ENCODE results near the gene VPS13D. TPM values are rescaled to one million over a fixed set of nuclear protein-coding genes. Genes with fewer than 3 reads are reported as not detected.

The VPS13D gene
- total and polyA plus RNA-seq, 10 of the 15 experiments (the other 5 are each of a cell fraction or from before 2014, with no cell fraction given), result 1.4 to 16.9 (median 8.5) TPM

- Histone ChIP-seq H3K27ac (ENCODE audit: control insufficient read depth, insufficient read depth) (no peak overlapping the region), H2AFZ (ENCODE audit: control insufficient read depth, low read depth, low read length) (no peak overlapping the region), H3K79me2 (ENCODE audit: control insufficient read depth, insufficient read depth, low read length) (no peaks in the 10 kb centered on the region), H3K4me2 (ENCODE audit: control insufficient read depth, insufficient read depth) (no peak overlapping the region), H3K4me3 (no peak overlapping the region), H3K27me3 (replicated peaks in 1 of 2; ENCODE audit: control insufficient read depth in 2 of 2, insufficient read depth in 2 of 2, low read length in 1 of 2) (no peaks in the 10 kb centered on the region; a peak in 2 of 4 replicates), H4K20me1 (ENCODE audit: control insufficient read depth, insufficient read depth) (no peaks in the 10 kb centered on the region), H3K36me3 (ENCODE audit: control insufficient read depth in 2 of 2, insufficient read depth in 2 of 2, low read length in 1 of 2) (no peaks in the 10 kb centered on the region), H3K4me1 (ENCODE audit: control insufficient read depth, insufficient read depth, low read length) (no peaks in the 10 kb centered on the region), H3K9me3 (replicated peaks; ENCODE audit: control insufficient read depth, insufficient read depth, low read length) (no peaks in the 10 kb centered on the region; the same call in 2 of the 3 replicates), H3K9ac (ENCODE audit: control insufficient read depth, insufficient read depth, low read length) (no peak overlapping the region)
- 44% methylated on average over 2 of the region's 2 CpGs for WGBS (ENCODE audit: insufficient coverage, insufficient replicate concordance, low lambda C conversion rate, missing lambda C conversion rate)
- TF ChIP-seq CHD2 (IDR thresholded peaks at IDR 0.05; ENCODE audit: borderline replicate concordance, low read depth, low read length) (no peak), KAT2A (conservative IDR thresholded peaks at IDR 0.05; ENCODE audit: control insufficient read depth, low read depth, low read length) (no peak), POLR2A (IDR thresholded peaks at IDR 0.05; ENCODE audit: low read depth, low read length) (no peak), ASH2L (IDR thresholded peaks at IDR 0.05; ENCODE audit: borderline replicate concordance, low read depth) (no peak), ZNF217 (IDR thresholded peaks at IDR 0.05) (no peak), ZNF592 (IDR thresholded peaks at IDR 0.05) (no peak), MTA3 (IDR thresholded peaks at IDR 0.05; ENCODE audit: borderline replicate concordance, low read length) (no peak), EED (IDR thresholded peaks at IDR 0.05; ENCODE audit: low read depth) (no peak), CREB1 (IDR thresholded peaks at IDR 0.05; ENCODE audit: low read depth) (no peak), SKIL (IDR thresholded peaks at IDR 0.05; ENCODE audit: low read depth, poor library complexity, severe bottlenecking) (no peak), HSF1 (IDR thresholded peaks at IDR 0.05; ENCODE audit: low read depth, low read length) (no peak), HCFC1 (IDR thresholded peaks at IDR 0.05; ENCODE audit: low read length) (no peak), ESRRA (IDR thresholded peaks at IDR 0.05; ENCODE audit: low read length) (no peak), NR2F1 (conservative IDR thresholded peaks at IDR 0.05) (no peak), ZNF24 (IDR thresholded peaks at IDR 0.05) (no peak), SIN3A (IDR thresholded peaks at IDR 0.05; ENCODE audit: low read depth, low read length) (no peak), TCF3 (IDR thresholded peaks at IDR 0.05; ENCODE audit: borderline replicate concordance, insufficient read depth, low read depth, low read length) (no peak), PAX5 (IDR thresholded peaks at IDR 0.05; ENCODE audit: borderline replicate concordance, low read depth, low read length) (no peak)
- RAD21 ChIA-PET (ENCODE audit: unreplicated experiment), result no interaction called here
- DNase-seq (ENCODE audit: low read depth, low spot score) (no peak), ATAC-seq (no peak), FAIRE-seq (no peak)
- SMC1A ChIA-PET (ENCODE audit: uncharacterized antibody, unreplicated experiment), result no interaction called here
- POLR2A ChIA-PET, result no interaction called here
- no TSS peak for BruUV-seq (replicated peaks)
- CTCF ChIA-PET, result no interaction called here
- in situ Hi-C loops (cut with MboI), result loop anchor here (25.0 kb wide), 1 partner anchor 698 kb away; the partner anchor contains the start of gene PRAMEF18
- intact Hi-C loops (cut with micrococcal nuclease; ENCODE audit: unreplicated experiment), result no loop called here
These were observed 309.5 kb downstream of the VPS13D start for GRCh38 chr1:12539320-12539704.
